ENCODE measurements around the gene DAPK1.
"Not testable (repeated sequence)": the region's sequence is repeated elsewhere in the genome, so short reads cannot be mapped to it uniquely, and the experiment has no call there.

DAPK1 gene

DNA sequence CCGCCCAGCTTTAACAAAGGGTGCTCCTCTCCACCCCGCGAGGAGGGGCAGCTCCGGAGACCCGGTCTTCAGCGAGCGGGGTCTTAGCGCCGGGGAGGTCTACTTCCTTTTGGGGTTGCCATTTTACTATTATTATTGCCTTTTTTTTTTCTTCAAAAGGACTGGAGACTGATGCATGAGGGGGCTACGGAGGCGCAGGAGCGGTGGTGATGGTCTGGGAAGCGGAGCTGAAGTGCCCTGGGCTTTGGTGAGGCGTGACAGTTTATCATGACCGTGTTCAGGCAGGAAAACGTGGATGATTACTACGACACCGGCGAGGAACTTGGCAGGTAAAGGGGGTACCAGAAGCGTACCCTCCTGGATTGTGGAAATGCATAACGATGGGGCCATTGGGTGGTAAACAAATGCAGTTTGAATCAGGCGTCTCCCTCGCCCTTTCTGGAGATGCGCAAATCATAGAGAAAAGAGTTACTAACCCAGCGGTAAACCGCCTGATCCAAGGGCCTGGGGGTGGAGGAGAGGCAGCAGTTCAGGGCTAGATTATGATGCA, 1.2 kb downstream of the DAPK1 start:
- Histone ChIP-seq H3K27me3 (peaks cover 0 to 17% of the 10 kb centered on the region in 2 donors), H3K36me3 (no peaks in the 10 kb centered on the region), H3K4me1 (peaks cover 0 to 19% (median 9%) of the 10 kb centered on the region in 4 donors), H3K27ac (peak overlapping the region; percentile 51 to 53), H3K9me3 (no peaks in the 10 kb centered on the region), H3K4me3 (peak overlapping the region; percentile 65 to 80)
- intact Hi-C loops (cut with DNase I; ENCODE audit: low total_unique reads) = loop anchor here (5.0 to 10.0 kb wide), 3 partner anchors 164 to 1338 kb away; no protein-coding TSS in a partner anchor
- TF ChIP-seq, protein P1, sequence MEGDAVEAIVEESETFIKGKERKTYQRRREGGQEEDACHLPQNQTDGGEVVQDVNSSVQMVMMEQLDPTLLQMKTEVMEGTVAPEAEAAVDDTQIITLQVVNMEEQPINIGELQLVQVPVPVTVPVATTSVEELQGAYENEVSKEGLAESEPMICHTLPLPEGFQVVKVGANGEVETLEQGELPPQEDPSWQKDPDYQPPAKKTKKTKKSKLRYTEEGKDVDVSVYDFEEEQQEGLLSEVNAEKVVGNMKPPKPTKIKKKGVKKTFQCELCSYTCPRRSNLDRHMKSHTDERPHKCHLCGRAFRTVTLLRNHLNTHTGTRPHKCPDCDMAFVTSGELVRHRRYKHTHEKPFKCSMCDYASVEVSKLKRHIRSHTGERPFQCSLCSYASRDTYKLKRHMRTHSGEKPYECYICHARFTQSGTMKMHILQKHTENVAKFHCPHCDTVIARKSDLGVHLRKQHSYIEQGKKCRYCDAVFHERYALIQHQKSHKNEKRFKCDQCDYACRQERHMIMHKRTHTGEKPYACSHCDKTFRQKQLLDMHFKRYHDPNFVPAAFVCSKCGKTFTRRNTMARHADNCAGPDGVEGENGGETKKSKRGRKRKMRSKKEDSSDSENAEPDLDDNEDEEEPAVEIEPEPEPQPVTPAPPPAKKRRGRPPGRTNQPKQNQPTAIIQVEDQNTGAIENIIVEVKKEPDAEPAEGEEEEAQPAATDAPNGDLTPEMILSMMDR (IDR thresholded peaks at IDR 0.05) = no peak
- no peak for DNase-seq

DNA sequence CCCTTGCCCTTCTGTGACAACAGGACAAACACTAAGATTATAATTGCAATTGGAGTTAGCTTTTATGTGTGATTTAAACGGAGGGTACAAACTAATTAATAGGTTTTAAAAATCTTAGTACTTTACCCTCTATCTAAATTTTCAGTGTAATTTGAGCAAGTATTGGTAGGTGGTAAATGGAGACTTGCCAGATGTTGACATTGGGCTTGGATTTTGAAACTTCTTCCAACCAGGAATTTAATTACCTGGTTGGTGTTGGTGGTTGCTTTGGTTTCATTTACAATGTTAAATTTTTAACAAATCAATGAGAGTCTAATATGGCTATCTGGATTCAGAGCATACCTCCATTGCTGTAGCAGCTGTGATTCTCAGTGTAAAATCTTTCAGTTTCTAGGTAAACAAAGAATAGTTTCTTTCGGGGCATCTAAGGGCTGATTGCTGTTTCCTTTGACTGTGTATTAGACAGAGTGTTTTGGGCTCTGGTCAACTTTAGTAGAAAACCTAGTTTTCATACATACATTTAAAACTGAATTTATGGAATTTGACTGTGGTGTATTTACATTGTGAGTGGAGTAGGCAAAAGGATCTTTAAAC, 1.9 kb downstream of the DAPK1 start:
- intact Hi-C loops (cut with DNase I; ENCODE audit: low total_unique reads) = loop anchor here (5.0 to 10.0 kb wide), 3 partner anchors 165 to 1338 kb away; no protein-coding TSS in a partner anchor
- no peak for DNase-seq
- no peaks in the 10 kb centered on the region for H3K36me3 ChIP-seq
- peak overlapping the region in 1 of 2 donors; percentile 80 for H3K4me3 ChIP-seq
- TF ChIP-seq, protein P1 (IDR thresholded peaks at IDR 0.05) = no peak
- H3K27me3 ChIP-seq = peaks cover 0 to 17% of the 10 kb centered on the region in 2 donors
- H3K9me3 ChIP-seq = no peaks in the 10 kb centered on the region
- no peak overlapping the region for H3K27ac ChIP-seq
- peaks cover 0 to 19% (median 9%) of the 10 kb centered on the region in 4 donors for H3K4me1 ChIP-seq

DNA sequence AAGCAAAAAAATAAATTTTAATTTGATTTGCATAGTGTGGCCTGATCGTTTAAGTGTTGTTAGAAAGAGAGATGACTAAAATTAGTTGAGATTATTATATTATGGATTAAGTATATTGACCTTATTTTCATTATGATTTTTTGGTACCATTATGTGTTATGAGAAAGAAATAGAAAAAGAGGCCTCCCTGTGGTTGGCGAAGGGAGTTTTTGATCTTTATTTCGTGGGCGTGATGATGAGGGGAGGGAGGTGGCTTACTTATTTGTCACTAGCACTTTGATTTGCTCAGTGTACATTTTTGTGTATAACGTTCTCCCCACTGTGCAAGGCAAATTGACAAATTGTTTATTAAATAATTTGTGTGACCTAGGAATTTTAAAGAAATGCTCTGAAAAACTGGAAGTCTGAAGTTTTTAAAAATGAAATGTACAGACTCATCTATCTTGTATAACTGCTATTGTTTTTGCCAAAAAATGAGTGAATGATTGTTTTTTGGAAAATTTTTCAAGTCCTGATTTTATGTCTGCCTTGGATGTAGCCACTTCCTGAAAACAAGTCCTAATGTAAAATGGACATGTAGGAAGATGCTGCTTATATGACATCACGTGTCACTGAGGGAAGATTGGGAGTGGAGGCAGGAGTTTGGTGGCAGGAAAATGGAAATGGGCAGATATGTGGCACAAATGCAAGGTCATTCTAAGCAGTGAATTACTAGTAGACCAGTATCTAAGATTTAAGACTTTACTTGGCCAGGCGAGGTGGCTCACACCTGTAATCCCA, 3.0 kb downstream of the DAPK1 start:
- Histone ChIP-seq H3K36me3 (no peaks in the 10 kb centered on the region), H3K4me1 (peaks cover 0 to 19% (median 9%) of the 10 kb centered on the region in 4 donors), H3K4me3 (no peak overlapping the region), H3K27ac (no peak overlapping the region), H3K27me3 (peaks cover 0 to 16% of the 10 kb centered on the region in 2 donors), H3K9me3 (no peaks in the 10 kb centered on the region)
- no peak for DNase-seq
- intact Hi-C loops (cut with DNase I; ENCODE audit: low total_unique reads) = no loop called here
- TF ChIP-seq, protein P1 (IDR thresholded peaks at IDR 0.05) = no peak

DNA sequence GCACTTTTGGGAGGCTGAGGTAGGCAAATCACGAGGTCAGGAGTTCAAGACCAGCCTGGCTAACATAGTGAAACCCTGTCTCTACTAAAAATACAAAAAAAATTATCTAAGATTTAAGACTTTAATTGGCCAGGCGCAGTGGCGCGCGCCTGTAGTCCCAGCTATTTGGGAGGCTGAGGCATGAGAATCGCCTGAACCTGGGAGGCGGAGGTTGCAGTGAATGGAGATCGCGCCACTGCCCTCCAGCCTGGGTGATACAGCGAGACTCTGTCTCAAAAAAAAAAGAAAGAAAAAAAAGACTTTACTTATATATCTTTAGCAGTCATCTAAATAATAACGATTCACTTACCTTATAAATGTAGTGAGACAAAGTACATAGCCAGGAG, 3.6 kb downstream of the DAPK1 start:
- H3K27ac ChIP-seq; H3K9me3 ChIP-seq; H3K36me3 ChIP-seq; H3K4me3 ChIP-seq; DNase-seq; intact Hi-C loops (cut with DNase I; ENCODE audit: low total_unique reads): not testable (repeated sequence)
- peaks cover 0 to 14% of the 10 kb centered on the region in 2 donors for H3K27me3 ChIP-seq
- H3K4me1 ChIP-seq = peaks cover 0 to 19% (median 9%) of the 10 kb centered on the region in 4 donors

DNA sequence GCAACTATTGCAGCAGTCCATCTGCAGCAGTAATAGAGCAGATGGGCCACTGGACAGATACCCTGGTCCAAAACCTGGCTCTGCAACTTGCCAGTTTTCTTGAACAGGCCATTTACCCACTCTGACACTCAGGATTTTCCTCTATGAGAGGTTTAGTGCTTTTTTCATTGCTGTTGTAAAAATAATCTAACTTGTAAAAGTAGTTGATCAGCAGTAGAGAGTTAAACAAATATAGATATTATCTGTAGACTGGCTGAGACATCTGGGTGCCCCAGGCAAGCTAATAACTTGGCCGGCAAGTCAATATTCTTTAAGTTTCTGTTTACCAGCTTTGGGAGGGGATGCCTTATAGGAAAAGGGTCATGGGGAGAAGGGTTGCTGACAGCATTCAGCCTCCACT, 4.1 kb downstream of the DAPK1 start:
- H3K4me3 ChIP-seq = no peak overlapping the region
- H3K27ac ChIP-seq = no peak overlapping the region
- DNase-seq = no peak
- intact Hi-C loops (cut with DNase I; ENCODE audit: low total_unique reads) = no loop called here
- TF ChIP-seq, protein P1 (IDR thresholded peaks at IDR 0.05) = no peak
- H3K9me3 ChIP-seq = no peaks in the 10 kb centered on the region
- no peaks in the 10 kb centered on the region for H3K36me3 ChIP-seq
- peaks cover 0 to 10% of the 10 kb centered on the region in 2 donors for H3K27me3 ChIP-seq
- peaks cover 0 to 19% (median 9%) of the 10 kb centered on the region in 4 donors for H3K4me1 ChIP-seq

All from tibial artery (tissue), 4 donors.